ENCODE data around the gene DYNLT4. TPM values are rescaled to one million over a fixed set of nuclear protein-coding genes. Genes with fewer than 3 reads are reported as not detected.

DYNLT4 gene
- total and polyA plus RNA-seq, 2 of the 13 experiments (the other 11 are each of a cell fraction or from before 2014, with no cell fraction given): 0.77 TPM; not detected in 1

- TF ChIP-seq, protein P1, sequence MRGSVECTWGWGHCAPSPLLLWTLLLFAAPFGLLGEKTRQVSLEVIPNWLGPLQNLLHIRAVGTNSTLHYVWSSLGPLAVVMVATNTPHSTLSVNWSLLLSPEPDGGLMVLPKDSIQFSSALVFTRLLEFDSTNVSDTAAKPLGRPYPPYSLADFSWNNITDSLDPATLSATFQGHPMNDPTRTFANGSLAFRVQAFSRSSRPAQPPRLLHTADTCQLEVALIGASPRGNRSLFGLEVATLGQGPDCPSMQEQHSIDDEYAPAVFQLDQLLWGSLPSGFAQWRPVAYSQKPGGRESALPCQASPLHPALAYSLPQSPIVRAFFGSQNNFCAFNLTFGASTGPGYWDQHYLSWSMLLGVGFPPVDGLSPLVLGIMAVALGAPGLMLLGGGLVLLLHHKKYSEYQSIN (CRISPR knock-in tag; IDR thresholded peaks at IDR 0.05; ENCODE audit: borderline replicate concordance): no peak
- TF ChIP-seq ZNF569 (CRISPR knock-in tag; IDR thresholded peaks at IDR 0.05; ENCODE audit: borderline replicate concordance) (no peak), SUZ12 (IDR thresholded peaks at IDR 0.05; ENCODE audit: low read depth, low read length) (peak; percentile 72), TSC22D2 (CRISPR knock-in tag; IDR thresholded peaks at IDR 0.05; ENCODE audit: borderline replicate concordance) (peak; percentile 56; the same call in 1 of the 2 replicates), TMF1 (CRISPR knock-in tag; IDR thresholded peaks at IDR 0.05; ENCODE audit: low read depth) (no peak), ZNF383 (CRISPR knock-in tag; IDR thresholded peaks at IDR 0.05; ENCODE audit: borderline replicate concordance) (peak; percentile 92; the same call in 1 of the 2 replicates), MEF2D (CRISPR knock-in tag; IDR thresholded peaks at IDR 0.05) (0 out of 2 replicates have a peak, but pooled peaks have one; percentile 67), MTF1 (CRISPR knock-in tag; IDR thresholded peaks at IDR 0.05) (no peak; the same call in 1 of the 2 replicates), ZNF367 (CRISPR knock-in tag; IDR thresholded peaks at IDR 0.05; ENCODE audit: borderline replicate concordance) (no peak), CREM (IDR thresholded peaks at IDR 0.05) (peak; percentile 77; the same call in 1 of the 2 replicates), CREM (CRISPR knock-in tag; IDR thresholded peaks at IDR 0.05) (no peak), GATAD1 (CRISPR knock-in tag; IDR thresholded peaks at IDR 0.05) (peak; percentile 51; the same call in 1 of the 2 replicates), ZNF446 (CRISPR knock-in tag; IDR thresholded peaks at IDR 0.05) (no peak), ZNF510 (CRISPR knock-in tag; IDR thresholded peaks at IDR 0.05; ENCODE audit: low read depth) (no peak), ZNF138 (CRISPR knock-in tag; IDR thresholded peaks at IDR 0.05; ENCODE audit: low read depth) (no peak), PRDM10 (CRISPR knock-in tag; IDR thresholded peaks at IDR 0.05; ENCODE audit: low read depth) (peak; percentile 54)
- TF ChIP-seq, protein P2, sequence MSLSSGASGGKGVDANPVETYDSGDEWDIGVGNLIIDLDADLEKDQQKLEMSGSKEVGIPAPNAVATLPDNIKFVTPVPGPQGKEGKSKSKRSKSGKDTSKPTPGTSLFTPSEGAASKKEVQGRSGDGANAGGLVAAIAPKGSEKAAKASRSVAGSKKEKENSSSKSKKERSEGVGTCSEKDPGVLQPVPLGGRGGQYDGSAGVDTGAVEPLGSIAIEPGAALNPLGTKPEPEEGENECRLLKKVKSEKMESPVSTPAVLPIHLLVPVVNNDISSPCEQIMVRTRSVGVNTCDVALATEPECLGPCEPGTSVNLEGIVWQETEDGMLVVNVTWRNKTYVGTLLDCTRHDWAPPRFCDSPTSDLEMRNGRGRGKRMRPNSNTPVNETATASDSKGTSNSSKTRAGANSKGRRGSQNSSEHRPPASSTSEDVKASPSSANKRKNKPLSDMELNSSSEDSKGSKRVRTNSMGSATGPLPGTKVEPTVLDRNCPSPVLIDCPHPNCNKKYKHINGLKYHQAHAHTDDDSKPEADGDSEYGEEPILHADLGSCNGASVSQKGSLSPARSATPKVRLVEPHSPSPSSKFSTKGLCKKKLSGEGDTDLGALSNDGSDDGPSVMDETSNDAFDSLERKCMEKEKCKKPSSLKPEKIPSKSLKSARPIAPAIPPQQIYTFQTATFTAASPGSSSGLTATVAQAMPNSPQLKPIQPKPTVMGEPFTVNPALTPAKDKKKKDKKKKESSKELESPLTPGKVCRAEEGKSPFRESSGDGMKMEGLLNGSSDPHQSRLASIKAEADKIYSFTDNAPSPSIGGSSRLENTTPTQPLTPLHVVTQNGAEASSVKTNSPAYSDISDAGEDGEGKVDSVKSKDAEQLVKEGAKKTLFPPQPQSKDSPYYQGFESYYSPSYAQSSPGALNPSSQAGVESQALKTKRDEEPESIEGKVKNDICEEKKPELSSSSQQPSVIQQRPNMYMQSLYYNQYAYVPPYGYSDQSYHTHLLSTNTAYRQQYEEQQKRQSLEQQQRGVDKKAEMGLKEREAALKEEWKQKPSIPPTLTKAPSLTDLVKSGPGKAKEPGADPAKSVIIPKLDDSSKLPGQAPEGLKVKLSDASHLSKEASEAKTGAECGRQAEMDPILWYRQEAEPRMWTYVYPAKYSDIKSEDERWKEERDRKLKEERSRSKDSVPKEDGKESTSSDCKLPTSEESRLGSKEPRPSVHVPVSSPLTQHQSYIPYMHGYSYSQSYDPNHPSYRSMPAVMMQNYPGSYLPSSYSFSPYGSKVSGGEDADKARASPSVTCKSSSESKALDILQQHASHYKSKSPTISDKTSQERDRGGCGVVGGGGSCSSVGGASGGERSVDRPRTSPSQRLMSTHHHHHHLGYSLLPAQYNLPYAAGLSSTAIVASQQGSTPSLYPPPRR (CRISPR knock-in tag; IDR thresholded peaks at IDR 0.05; ENCODE audit: borderline replicate concordance): peak; percentile 70; the same call in 1 of the 2 replicates
- TF ChIP-seq, protein P3, sequence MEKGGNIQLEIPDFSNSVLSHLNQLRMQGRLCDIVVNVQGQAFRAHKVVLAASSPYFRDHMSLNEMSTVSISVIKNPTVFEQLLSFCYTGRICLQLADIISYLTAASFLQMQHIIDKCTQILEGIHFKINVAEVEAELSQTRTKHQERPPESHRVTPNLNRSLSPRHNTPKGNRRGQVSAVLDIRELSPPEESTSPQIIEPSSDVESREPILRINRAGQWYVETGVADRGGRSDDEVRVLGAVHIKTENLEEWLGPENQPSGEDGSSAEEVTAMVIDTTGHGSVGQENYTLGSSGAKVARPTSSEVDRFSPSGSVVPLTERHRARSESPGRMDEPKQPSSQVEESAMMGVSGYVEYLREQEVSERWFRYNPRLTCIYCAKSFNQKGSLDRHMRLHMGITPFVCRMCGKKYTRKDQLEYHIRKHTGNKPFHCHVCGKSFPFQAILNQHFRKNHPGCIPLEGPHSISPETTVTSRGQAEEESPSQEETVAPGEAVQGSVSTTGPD (CRISPR knock-in tag; IDR thresholded peaks at IDR 0.05): no peak
Measured at GRCh38 chr1:44819608-44820327, 12.6 kb upstream of the DYNLT4 start (continued).
